Cardiac muscle cell (in vitro differentiated cells and primary cell): Measurements from ENCODE around the gene ST14. TPM values are rescaled to one million over a fixed set of nuclear protein-coding genes. Genes with fewer than 3 reads are reported as not detected.

Experiments used
- DNase-seq, 2 donors: peaks; one replicate each; pipeline versions ENCODE4 v3.0.0 to v3.0.0-alpha.2; 2010 to 2017; ENCODE audit warnings: low read depth in 1 of 2, low spot score in 1 of 2
- H3K27ac ChIP-seq: fragments of 200-600 bp; sonication (generic); 2 replicates; pipeline ENCODE4 v1.5.1; 2016
- H3K27me3 ChIP-seq: fragments of 200-600 bp; sonication (generic); 2 replicates; pipeline ENCODE4 v1.6.0; 2016; ENCODE audit warnings: control low read depth
- H3K36me3 ChIP-seq: fragments of 200-600 bp; sonication (generic); 2 replicates; pipeline ENCODE4 v1.5.1; 2016; ENCODE audit warnings: control low read depth
- H3K4me1 ChIP-seq: fragments of 200-600 bp; sonication (generic); 2 replicates; pipeline ENCODE4 v1.8.1; 2017; ENCODE audit warnings: low read depth, mild to moderate bottlenecking, mixed run types
- H3K4me3 ChIP-seq: fragments of 200-600 bp; sonication (generic); 2 replicates; pipeline ENCODE4 v1.5.1; 2016; ENCODE audit warnings: mild to moderate bottlenecking
- H3K9me3 ChIP-seq: fragments of 200-600 bp; sonication (generic); 2 replicates; pipeline ENCODE4 v1.5.1; 2017; ENCODE audit warnings: low read depth, mild to moderate bottlenecking, control low read depth
- CTCF ChIP-seq: IDR thresholded peaks from 2 replicates; pipeline ENCODE4 v1.5.1; 2012; ENCODE audit warnings: low read depth, mild to moderate bottlenecking, low read length
- polyA plus RNA-seq: library from polyadenylated mRNA; unstranded; fragments of >200 nt; fragmentation: Nextera tagmentation; extraction: Ambion mirVana; gene quantifications from 2 replicates; pipeline ENCODE4 v1.2.1, GENCODE V29; 2016
- total RNA-seq: library from RNA; depleted of rRNA; stranded (reverse); fragments of >200 nt; gene quantifications from 2 replicates; pipeline ENCODE4 v1.2.3, GENCODE V29; 2016

ST14 gene
- total and polyA plus RNA-seq, 2 experiments from 2014 or later: 0.12 to 0.61 TPM

GRCh38 chr11:130163346-130164220 lies 4.0 kb downstream of the ST14 start:
- H3K4me3 ChIP-seq: no peak overlapping the region
- H3K4me1 ChIP-seq: no peaks in the 10 kb centered on the region
- no peaks in the 10 kb centered on the region for H3K36me3 ChIP-seq
- TF ChIP-seq CTCF: peak; percentile 12
- H3K27me3 ChIP-seq: peaks cover 90% of the 10 kb centered on the region
- no peak for DNase-seq
- H3K27ac ChIP-seq: no peak overlapping the region
- no peaks in the 10 kb centered on the region for H3K9me3 ChIP-seq

GRCh38 chr11:130164221-130164570 lies 4.6 kb downstream of the ST14 start:
- Histone ChIP-seq H3K4me3 (no peak overlapping the region), H3K27ac (no peak overlapping the region), H3K27me3 (peaks cover 88% of the 10 kb centered on the region), H3K36me3 (no peaks in the 10 kb centered on the region), H3K9me3 (no peaks in the 10 kb centered on the region), H3K4me1 (no peaks in the 10 kb centered on the region)
- no peak for TF ChIP-seq CTCF
- no peak for DNase-seq

- Histone ChIP-seq H3K27ac (no peak overlapping the region), H3K36me3 (no peaks in the 10 kb centered on the region), H3K4me3 (no peak overlapping the region)
Measured at GRCh38 chr11:130165601-130166456, 6.2 kb downstream of the ST14 start.

GRCh38 chr11:130166457-130166784 lies 6.8 kb downstream of the ST14 start:
- Histone ChIP-seq H3K27me3 (peaks cover 79% of the 10 kb centered on the region), H3K9me3 (no peaks in the 10 kb centered on the region), H3K4me3 (no peak overlapping the region), H3K27ac (no peak overlapping the region), H3K36me3 (no peaks in the 10 kb centered on the region), H3K4me1 (no peaks in the 10 kb centered on the region)
- DNase-seq: peak in 1 of 2 donors; percentile 89
- no peak for TF ChIP-seq CTCF

More at GRCh38 chr11:130165601-130166456, 6.2 kb downstream of the ST14 start:
- Histone ChIP-seq H3K9me3 (no peaks in the 10 kb centered on the region), H3K4me1 (no peaks in the 10 kb centered on the region), H3K27me3 (peaks cover 85% of the 10 kb centered on the region)
- TF ChIP-seq CTCF: no peak
- DNase-seq: no peak

GRCh38 chr11:130167146-130167545 lies 7.6 kb downstream of the ST14 start:
- Histone ChIP-seq H3K27ac (no peak overlapping the region), H3K4me3 (no peak overlapping the region), H3K9me3 (no peaks in the 10 kb centered on the region), H3K4me1 (no peaks in the 10 kb centered on the region), H3K36me3 (no peaks in the 10 kb centered on the region), H3K27me3 (peaks cover 72% of the 10 kb centered on the region)
- no peak for DNase-seq
- TF ChIP-seq CTCF: no peak
